Mammary epithelial cell (primary cell): ENCODE data around the gene WASF2.

Source experiments
- CTCF ChIP-seq, 2 donors: IDR thresholded peaks in 1 of 2; conservative IDR thresholded peaks in 1 of 2; 2 replicates each; pipeline ENCODE4 v1.5.1; 2011 to 2012; ENCODE audit warnings: inconsistent platforms in 2 of 2, low read length in 2 of 2, mild to moderate bottlenecking in 2 of 2, control low read depth in 1 of 2, low read depth in 1 of 2; ENCODE audit not compliant: insufficient read depth in 1 of 2; ENCODE audit errors: extremely low read depth in 1 of 2
- EZH2 ChIP-seq: IDR thresholded peaks from 2 replicates; pipeline ENCODE4 v1.6.1; 2012; ENCODE audit warnings: low read length, inconsistent platforms, borderline replicate concordance

GRCh38 chr1:27393641-27394281 is 96.2 kb downstream of the WASF2 start:
- TF ChIP-seq CTCF (conservative IDR thresholded peaks at IDR 0.05 in 1 of 2, IDR thresholded peaks at IDR 0.05 in 1 of 2; ENCODE audit: extremely low read depth in 1 of 2, insufficient read depth in 1 of 2, low read depth in 1 of 2, low read length in 2 of 2) (no peak), EZH2 (no peak)
